Thyroid gland (tissue), 4 donors: ENCODE measurements around the gene KRT8.

Source experiments
- CTCF ChIP-seq, 6 experiments: fragments of 200-600 bp in 3 of 6; fragments of 450-650 bp in 3 of 6; sonication (generic) in 3 of 6; IDR thresholded peaks; one replicate each; pipeline ENCODE4 v1.5.1; 2016 to 2019; ENCODE audit warnings: antibody characterized with exemption in 6 of 6, mild to moderate bottlenecking in 2 of 6, inconsistent platforms in 1 of 6, moderate library complexity in 1 of 6
- POLR2A ChIP-seq, 2 donors: fragments of 450-650 bp; IDR thresholded peaks; one replicate each; pipeline ENCODE4 v1.6.1; 2017; ENCODE audit warnings: antibody characterized with exemption in 2 of 2, mild to moderate bottlenecking in 2 of 2, moderate library complexity in 1 of 2

GRCh38 chr12:52873832-52874572, 30.9 kb downstream of the KRT8 start:
- TF ChIP-seq CTCF (IDR thresholded peaks at IDR 0.05) (no peak), POLR2A (IDR thresholded peaks at IDR 0.05) (peak in 1 of 2 donors; percentile 63)
